HG03460 (cell line): ENCODE results near the gene ITGB3.

Source experiments
- ATAC-seq: cut with Tn5 transposase; IDR thresholded peaks from one replicate; pipeline ENCODE4 v1.9.1; 2021; ENCODE audit not compliant: unreplicated experiment

ITGB3 gene

DNA sequence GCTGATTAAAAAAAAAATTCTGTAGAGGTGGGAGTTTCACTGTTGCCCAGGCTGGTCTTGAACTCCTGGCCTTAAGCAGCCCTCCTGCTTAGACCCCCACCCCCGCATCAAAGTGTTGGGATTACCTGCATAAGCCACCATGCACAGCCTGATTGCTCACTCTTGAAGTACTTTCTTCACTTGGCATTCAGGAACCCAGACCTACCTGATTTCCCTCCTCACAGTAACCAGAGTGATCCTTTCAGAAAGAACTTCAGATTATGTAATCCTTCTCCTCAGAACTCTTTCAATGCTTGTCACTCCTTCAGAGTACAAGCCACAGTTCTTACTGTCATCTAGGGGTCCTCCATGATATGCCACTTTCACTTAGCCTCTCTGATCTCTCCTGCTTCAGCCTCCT is 71.5 kb downstream of the ITGB3 start:
- ATAC-seq, result no peak

DNA sequence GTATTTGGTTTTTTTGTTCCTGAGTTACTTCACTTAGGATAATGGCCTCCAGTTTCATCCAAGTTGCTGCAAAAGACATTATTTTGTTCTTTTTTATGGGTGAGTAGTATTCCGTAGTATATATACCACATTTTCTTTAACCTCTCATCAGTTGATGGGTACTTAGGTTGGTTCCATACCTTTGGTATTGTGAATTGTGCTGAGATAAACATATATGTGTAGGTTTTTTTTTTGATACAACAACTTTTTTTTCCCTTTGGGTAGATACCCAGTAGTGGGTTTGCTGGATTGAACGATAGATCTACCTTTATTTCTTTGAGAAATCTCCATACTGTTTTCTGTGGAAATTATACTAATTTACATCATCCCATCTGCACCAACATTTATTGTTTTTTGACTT is 76.9 kb downstream of the ITGB3 start:
- ATAC-seq, result no peak

DNA sequence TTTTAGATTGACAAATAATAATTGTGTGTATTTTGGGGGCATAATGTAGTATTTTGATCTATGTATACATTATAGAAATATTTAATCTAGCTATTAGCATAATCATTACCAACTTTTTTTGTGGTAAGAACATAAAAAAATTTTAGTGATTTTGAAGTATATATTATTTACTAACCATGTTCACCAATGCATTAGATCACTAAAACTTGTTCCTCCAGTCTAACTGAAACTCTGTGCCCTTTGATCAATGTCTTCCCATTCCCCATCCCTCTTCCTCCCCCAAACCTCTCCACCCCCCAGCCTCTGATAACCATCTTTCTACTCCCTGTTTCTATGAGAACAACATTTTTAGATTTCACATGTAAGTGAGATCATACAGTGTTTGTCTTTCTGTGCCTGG is 78.7 kb downstream of the ITGB3 start:
- no peak for ATAC-seq

DNA sequence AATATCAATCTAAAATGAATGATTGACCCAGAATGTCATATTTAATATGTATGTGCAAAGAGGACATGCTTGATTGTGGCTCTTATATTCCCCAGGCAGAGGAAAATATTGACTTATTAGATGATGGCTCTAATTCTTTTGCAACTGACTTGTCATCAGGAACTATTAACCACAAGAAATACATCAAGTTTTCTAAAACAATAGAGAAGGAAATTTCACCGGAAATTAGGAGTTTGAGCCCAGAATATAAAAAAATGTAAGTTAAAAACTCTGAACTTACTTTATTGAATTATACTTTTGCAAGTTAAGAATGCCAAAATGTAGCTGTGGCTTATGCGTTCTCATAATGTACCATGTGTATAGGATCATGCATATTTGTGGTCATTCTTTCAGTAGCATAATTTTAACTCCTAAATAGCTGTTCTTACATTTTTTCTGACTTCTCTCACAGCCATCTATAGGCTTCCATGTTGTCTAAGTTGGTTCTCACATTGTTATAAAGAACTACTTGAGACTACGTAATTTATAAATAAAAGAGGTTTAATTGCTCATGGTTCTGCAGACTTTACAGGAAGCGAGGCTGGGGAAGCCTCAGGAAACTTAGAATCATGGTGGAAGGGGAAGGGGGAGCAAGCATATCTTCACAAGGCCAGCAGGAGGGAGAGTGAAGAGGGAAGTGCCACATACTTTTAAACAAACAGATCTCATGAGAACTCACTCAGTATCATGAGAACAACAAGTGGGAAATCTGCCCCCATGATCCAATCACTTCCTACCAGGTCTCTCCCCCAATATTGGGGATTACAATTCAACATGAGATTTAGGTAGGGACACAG is 81.7 kb downstream of the ITGB3 start:
- no peak for ATAC-seq

DNA sequence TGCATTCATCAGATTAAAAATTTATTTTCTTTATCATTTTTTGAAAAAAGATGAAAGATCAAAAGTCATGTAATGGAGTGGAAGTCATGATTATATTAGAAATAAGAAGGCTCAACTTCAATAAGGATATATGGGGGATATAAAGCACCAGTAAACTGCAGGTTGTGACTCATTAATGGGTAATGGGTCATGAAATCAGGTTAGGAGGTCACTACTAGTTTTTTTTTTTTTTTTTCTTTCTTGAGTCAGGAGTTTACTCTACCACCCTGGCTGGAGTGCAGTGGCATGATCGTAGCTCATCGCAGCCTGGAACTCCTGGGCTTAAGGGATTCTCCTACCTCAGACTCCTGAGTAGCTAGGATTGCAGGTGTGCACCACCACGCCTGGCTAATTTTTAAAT is 84.4 kb downstream of the ITGB3 start:
- ATAC-seq, result no peak

DNA sequence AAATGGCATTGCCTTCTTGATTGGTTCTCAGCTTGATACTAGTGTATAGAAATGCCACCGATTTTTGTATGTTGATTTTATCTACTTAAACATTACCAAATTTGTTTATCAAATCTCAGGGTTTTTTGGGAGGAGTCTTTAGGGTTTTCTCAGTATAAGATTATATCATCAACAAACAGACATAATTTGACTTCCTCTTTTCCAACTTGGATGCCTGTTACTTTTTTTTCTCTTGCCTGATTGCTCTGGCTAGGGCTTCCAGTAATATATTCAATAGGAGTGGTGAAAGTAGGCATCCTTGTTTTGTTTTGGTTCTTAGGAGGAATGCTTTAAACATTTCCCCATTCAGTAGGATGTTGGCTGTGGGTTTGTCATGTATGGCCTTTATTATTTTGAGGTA is 99.2 kb downstream of the ITGB3 start:
- ATAC-seq, result no peak

DNA sequence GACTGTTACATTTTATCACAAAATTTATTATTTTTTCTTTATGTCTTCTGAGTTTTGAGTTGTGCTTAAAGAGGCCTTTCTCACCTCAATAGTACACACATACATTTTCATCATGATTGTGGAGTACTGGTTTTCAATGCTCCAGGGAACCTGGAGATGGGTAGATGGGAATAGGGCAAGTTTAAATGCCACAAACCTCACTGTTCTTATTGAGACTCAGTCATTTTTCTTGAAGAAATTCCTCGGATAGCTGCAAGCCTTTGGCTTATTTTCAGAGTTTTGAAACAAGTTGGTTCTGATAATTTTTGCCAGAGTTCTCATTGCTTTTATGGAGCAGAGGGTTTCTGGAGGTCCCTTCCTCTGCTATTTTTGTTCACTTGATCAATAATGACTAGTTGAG is 105.0 kb downstream of the ITGB3 start:
- no peak for ATAC-seq
